Loucy (cell line): Measurements from ENCODE around the gene SMYD2.

Source experiments
- H2AFZ ChIP-seq: fragments of 200-600 bp; sonication (generic); 2 replicates; pipeline ENCODE4 v1.6.0; 2016; ENCODE audit warnings: antibody characterized with exemption, mild to moderate bottlenecking, low read length, moderate library complexity
- H3F3A ChIP-seq: fragments of 200-600 bp; 2 replicates; pipeline ENCODE4 v1.6.0; 2016; ENCODE audit warnings: antibody characterized with exemption, low read depth, mild to moderate bottlenecking
- H3K27me3 ChIP-seq: fragments of 200-600 bp; sonication (generic); 2 replicates; pipeline ENCODE4 v1.6.1; 2014; ENCODE audit warnings: low read length, mild to moderate bottlenecking; ENCODE audit not compliant: insufficient read depth, poor library complexity, severe bottlenecking
- H3K36me3 ChIP-seq: fragments of 200-600 bp; sonication (generic); 2 replicates; pipeline ENCODE4 v1.6.1; 2016; ENCODE audit warnings: low read length; ENCODE audit not compliant: insufficient read depth
- H3K4me1 ChIP-seq: fragments of 200-600 bp; sonication (generic); 2 replicates; pipeline ENCODE4 v1.5.1; 2014; ENCODE audit warnings: low read length, mild to moderate bottlenecking; ENCODE audit not compliant: insufficient read depth, poor library complexity, severe bottlenecking
- H3K4me2 ChIP-seq: fragments of 200-600 bp; sonication (generic); 2 replicates; pipeline ENCODE4 v1.6.0; 2014; ENCODE audit warnings: antibody characterized with exemption, low read length, low read depth, mild to moderate bottlenecking; ENCODE audit not compliant: poor library complexity, severe bottlenecking
- H3K4me3 ChIP-seq: fragments of 200-600 bp; sonication (generic); 2 replicates; pipeline ENCODE4 v1.5.1; 2014; ENCODE audit warnings: low read length, mild to moderate bottlenecking, mixed read lengths; ENCODE audit not compliant: poor library complexity, severe bottlenecking
- H3K79me2 ChIP-seq: fragments of 200-600 bp; sonication (generic); 2 replicates; pipeline ENCODE4 v1.6.1; 2014; ENCODE audit warnings: low read length; ENCODE audit not compliant: insufficient read depth
- H3K9ac ChIP-seq: fragments of 200-600 bp; sonication (generic); 2 replicates; pipeline ENCODE4 v1.6.0; 2014; ENCODE audit warnings: mild to moderate bottlenecking, low read depth, low read length, moderate library complexity; ENCODE audit not compliant: poor library complexity, severe bottlenecking
- H3K9me2 ChIP-seq: fragments of 200-600 bp; sonication (generic); replicated peaks from 2 replicates; pipeline ENCODE4 v1.6.1; 2016; ENCODE audit warnings: low read depth, low read length, mixed read lengths
- H3K9me3 ChIP-seq: fragments of 200-600 bp; sonication (generic); 2 replicates; pipeline ENCODE4 v1.6.1; 2014; ENCODE audit warnings: mild to moderate bottlenecking, antibody characterized with exemption, low read length, low read depth; ENCODE audit not compliant: insufficient read depth
- H4K20me1 ChIP-seq: fragments of 200-600 bp; sonication (generic); 2 replicates; pipeline ENCODE4 v1.6.0; 2014; ENCODE audit warnings: antibody characterized with exemption, low read length, mild to moderate bottlenecking; ENCODE audit not compliant: insufficient read depth, poor library complexity, severe bottlenecking
- EZH2phosphoT487 ChIP-seq: fragments of 200-600 bp; IDR thresholded peaks from 2 replicates; pipeline ENCODE4 v1.6.1; 2018; ENCODE audit warnings: antibody characterized with exemption, mild to moderate bottlenecking, moderate library complexity, borderline replicate concordance
- TF ChIP-seq, protein P1 (sequence below): fragments of 200-600 bp; sonication (generic); conservative IDR thresholded peaks from 2 replicates; pipeline ENCODE4 v1.5.1; 2014; ENCODE audit warnings: mild to moderate bottlenecking, antibody characterized with exemption, low read length

SMYD2 gene

DNA sequence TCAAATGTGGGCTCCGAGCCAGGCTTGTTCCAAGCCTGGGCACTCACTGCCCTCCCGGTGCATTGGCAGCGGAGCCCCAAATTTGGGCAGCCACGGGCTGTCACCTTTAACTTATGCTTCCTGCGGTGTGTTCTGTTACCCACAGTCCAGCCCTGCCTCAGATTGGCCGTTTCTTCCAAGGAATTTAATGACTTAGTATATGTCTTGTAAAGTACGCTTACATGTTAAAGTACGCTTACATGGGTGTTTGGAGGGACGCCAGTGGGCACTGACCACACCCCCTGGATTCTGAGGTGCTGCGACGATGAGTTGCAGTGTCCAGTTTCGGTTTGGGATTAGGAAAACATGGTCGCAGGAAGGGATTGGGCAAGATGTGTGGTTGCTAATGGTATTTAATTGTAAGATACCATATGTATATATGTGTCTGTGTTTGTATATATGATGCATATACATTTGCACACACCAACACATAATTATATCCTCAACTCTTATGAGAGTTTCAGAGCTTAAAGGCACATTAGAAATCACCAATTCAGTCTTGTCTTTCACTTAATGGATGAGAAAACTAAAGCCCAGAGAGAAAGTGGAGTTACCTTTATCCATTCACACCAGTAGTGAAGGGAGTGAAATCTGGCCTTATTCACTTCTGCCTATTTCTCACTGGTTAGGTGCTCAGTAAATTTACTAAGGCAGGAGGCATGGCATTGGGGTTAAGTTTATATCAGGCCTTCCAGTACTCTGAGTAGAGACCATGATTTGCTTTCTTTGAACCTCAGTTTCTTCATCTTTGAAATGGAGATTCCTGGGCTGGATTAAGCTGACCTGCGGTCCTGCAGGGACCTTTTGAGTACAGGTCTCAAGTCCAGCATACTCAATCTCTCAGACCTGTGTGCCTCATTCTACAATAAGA is 1.0 kb downstream of the SMYD2 start:
- H3K9me2 ChIP-seq: no peaks in the 10 kb centered on the region
- peaks cover 75% of the 10 kb centered on the region for H3K4me1 ChIP-seq
- peak overlapping the region; percentile 98 for H3K4me2 ChIP-seq
- H4K20me1 ChIP-seq: no peaks in the 10 kb centered on the region
- peak overlapping the region; percentile 94 for H3K4me3 ChIP-seq
- no peaks in the 10 kb centered on the region for H3K9me3 ChIP-seq
- H3K79me2 ChIP-seq: peaks cover 68% of the 10 kb centered on the region
- no peaks in the 10 kb centered on the region for H3K36me3 ChIP-seq
- H3F3A ChIP-seq: peaks cover 17% of the 10 kb centered on the region
- TF ChIP-seq EZH2phosphoT487: no peak
- TF ChIP-seq, protein P1, sequence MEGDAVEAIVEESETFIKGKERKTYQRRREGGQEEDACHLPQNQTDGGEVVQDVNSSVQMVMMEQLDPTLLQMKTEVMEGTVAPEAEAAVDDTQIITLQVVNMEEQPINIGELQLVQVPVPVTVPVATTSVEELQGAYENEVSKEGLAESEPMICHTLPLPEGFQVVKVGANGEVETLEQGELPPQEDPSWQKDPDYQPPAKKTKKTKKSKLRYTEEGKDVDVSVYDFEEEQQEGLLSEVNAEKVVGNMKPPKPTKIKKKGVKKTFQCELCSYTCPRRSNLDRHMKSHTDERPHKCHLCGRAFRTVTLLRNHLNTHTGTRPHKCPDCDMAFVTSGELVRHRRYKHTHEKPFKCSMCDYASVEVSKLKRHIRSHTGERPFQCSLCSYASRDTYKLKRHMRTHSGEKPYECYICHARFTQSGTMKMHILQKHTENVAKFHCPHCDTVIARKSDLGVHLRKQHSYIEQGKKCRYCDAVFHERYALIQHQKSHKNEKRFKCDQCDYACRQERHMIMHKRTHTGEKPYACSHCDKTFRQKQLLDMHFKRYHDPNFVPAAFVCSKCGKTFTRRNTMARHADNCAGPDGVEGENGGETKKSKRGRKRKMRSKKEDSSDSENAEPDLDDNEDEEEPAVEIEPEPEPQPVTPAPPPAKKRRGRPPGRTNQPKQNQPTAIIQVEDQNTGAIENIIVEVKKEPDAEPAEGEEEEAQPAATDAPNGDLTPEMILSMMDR: no peak
- H3K27me3 ChIP-seq: no peaks in the 10 kb centered on the region
- peak overlapping the region; percentile 67 for H2AFZ ChIP-seq
- H3K9ac ChIP-seq: peak overlapping the region; percentile 88

DNA sequence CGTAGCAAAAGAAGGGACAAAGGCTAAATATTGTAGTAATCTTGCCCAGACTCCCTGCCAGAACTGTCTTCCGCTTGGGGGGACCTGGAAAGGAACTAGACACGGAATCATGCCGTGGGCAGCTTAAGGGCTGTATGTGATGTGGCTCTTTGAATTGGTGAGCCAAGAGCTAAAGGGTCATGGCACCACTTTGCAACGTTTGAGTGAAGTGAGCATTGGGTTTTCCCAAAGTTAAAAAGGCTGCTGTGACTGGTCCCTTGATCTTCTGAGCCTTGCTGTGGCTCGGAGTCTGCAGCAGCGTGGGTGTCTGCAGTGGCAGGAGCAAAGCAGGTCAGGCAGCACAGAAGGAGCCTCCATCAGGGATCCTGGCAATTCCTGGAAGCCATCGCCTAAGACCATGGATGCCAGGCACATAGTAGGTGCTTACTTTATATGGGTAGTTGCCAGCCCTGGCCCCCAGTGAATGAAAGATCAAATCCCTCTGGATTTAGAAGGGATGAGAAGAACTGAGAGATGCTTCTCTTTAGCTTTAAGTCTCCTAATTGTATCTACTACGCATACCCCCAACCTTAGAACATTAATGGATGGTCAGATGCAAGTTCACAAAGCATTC is 1.8 kb downstream of the SMYD2 start:
- Histone ChIP-seq H3F3A (peaks cover 20% of the 10 kb centered on the region), H3K36me3 (no peaks in the 10 kb centered on the region), H3K79me2 (peaks cover 74% of the 10 kb centered on the region), H4K20me1 (no peaks in the 10 kb centered on the region), H3K9me3 (no peaks in the 10 kb centered on the region), H3K9ac (peak overlapping the region; percentile 88), H3K4me3 (peak overlapping the region; percentile 94), H3K4me2 (peak overlapping the region; percentile 98), H3K4me1 (peaks cover 74% of the 10 kb centered on the region), H3K27me3 (no peaks in the 10 kb centered on the region), H2AFZ (no peak overlapping the region), H3K9me2 (no peaks in the 10 kb centered on the region)
- TF ChIP-seq EZH2phosphoT487: no peak
- TF ChIP-seq, protein P1: no peak

DNA sequence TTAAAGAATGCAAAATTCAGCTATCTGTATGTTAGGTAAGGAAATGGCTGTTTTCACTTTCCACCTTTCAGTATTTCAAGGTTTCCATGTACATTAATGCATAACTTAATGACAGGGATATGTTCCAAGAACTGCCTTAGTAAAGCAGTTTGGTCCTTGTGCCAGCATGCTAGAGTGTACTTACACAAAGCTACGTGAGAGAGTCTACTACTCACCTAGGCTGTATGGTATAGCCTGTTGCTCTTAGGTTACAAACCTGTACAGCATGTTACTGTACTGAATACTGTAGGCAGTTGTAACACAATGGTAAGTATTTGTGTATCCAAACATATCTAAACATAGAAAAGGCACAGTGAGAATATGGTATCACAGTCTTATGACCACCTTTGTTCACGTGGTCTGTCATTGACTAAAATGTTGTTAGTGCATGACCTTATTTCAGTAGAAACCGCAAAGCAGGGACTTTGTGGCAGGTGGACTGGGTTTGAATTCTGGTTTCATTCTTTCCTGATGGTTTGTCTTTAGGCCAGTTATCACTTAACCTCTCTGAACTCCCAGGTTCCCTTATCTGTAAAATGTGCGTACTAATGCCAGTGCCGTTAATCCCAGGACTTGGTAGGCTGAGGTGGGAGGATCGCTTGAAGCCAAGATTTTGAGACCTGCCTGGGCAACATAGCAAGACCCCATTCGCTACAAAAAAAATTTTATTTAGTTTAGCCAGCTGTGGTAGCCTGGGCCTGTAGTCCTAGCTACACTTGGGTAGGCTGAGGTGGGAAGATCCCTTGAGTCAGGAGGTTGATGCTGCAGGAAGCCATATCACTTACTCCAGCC is 4.9 kb downstream of the SMYD2 start:
- H4K20me1 ChIP-seq: no peaks in the 10 kb centered on the region
- H3K4me2 ChIP-seq: peak overlapping the region; percentile 98
- H3F3A ChIP-seq: peaks cover 4% of the 10 kb centered on the region; the same call in 1 of the 2 replicates
- H3K79me2 ChIP-seq: peaks cover 90% of the 10 kb centered on the region
- H3K36me3 ChIP-seq: no peaks in the 10 kb centered on the region
- H2AFZ ChIP-seq: no peak overlapping the region
- H3K27me3 ChIP-seq: no peaks in the 10 kb centered on the region
- H3K9ac ChIP-seq: peak overlapping the region; percentile 88
- no peaks in the 10 kb centered on the region for H3K9me2 ChIP-seq
- H3K4me3 ChIP-seq: peak overlapping the region; percentile 94
- no peaks in the 10 kb centered on the region for H3K9me3 ChIP-seq
- no peak for TF ChIP-seq EZH2phosphoT487
- TF ChIP-seq, protein P1: no peak
- peaks cover 79% of the 10 kb centered on the region for H3K4me1 ChIP-seq
